VCaP (cell line): Measurements from ENCODE around the gene PCDHGB3.
"Not testable (repeated sequence)": the region's sequence is repeated elsewhere in the genome, so short reads cannot be mapped to it uniquely, and the experiment has no call there.

ENCODE experiments used
- H3K27ac ChIP-seq: fragments of 450-650 bp; 2 replicates; pipeline ENCODE4 v1.5.1; 2017
- CTCF ChIP-seq: fragments of 450-650 bp; conservative IDR thresholded peaks from 2 replicates; pipeline ENCODE4 v1.5.1; 2017; ENCODE audit warnings: mild to moderate bottlenecking, moderate library complexity

Gene PCDHGB3

GRCh38 chr5:141382469-141383294, 12.6 kb downstream of the PCDHGB3 start, which contains the start of gene PCDHGA7:
PCDHGA7 (plus strand) TSS chr5:141382742; CDS start chr5:141382900, 158 bp downstream.
- no peak for TF ChIP-seq CTCF
- no peak within 1 kb of the TSS for H3K27ac ChIP-seq

DNA sequence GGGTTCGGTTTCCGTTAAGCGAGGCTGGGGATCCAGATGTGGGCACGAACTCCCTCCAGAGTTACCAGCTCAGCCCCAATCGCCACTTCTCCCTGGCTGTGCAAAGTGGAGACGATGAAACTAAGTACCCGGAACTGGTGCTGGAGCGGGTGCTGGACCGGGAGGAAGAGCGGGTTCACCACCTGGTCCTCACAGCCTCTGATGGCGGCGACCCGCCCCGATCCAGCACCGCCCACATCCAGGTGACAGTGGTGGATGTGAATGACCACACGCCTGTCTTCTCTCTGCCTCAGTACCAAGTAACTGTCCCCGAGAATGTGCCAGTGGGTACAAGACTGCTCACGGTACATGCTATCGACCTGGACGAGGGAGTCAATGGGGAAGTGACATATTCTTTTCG, 13.3 kb downstream of the PCDHGB3 start:
- no peak for TF ChIP-seq CTCF
- H3K27ac ChIP-seq = no peak overlapping the region

DNA sequence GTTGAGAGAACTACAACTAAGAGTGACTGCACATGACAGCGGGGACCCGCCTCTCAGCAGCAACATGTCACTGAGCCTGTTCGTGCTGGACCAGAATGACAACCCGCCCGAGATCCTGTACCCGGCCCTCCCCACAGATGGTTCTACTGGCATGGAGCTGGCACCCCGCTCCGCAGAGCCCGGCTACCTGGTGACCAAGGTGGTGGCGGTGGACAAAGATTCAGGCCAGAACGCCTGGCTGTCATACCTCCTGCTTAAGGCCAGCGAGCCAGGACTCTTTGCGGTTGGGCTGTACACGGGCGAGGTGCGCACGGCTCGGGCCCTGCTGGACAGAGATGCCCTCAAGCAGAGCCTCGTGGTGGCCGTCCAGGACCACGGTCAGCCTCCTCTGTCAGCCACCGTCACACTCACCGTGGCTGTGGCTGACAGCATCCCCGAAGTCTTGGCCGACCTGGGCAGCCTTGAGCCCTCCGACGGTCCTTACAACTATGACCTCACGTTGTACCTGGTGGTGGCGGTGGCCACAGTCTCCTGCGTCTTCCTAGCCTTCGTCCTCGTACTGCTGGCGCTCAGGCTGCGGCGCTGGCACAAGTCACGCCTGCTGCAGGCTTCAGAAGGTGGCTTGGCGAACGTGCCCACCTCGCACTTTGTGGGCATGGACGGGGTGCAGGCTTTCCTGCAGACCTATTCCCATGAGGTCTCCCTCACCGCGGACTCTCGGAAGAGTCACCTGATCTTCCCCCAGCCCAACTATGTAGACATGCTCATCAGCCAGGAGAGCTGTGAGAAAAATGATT, 14.6 kb downstream of the PCDHGB3 start:
- H3K27ac ChIP-seq = no peak overlapping the region
- no peak for TF ChIP-seq CTCF

- H3K27ac ChIP-seq = not testable (repeated sequence)
- TF ChIP-seq CTCF = peak; percentile 85
These were observed 17.7 kb downstream of the PCDHGB3 start, which contains the start of gene PCDHGB4 for GRCh38 chr5:141387557-141388311. PCDHGB4 (plus strand) TSS chr5:141387698; CDS start chr5:141387885, 187 bp downstream.

GRCh38 chr5:141388661-141389060, 18.6 kb downstream of the PCDHGB3 start:
- no peak overlapping the region for H3K27ac ChIP-seq
- TF ChIP-seq CTCF = no peak

DNA sequence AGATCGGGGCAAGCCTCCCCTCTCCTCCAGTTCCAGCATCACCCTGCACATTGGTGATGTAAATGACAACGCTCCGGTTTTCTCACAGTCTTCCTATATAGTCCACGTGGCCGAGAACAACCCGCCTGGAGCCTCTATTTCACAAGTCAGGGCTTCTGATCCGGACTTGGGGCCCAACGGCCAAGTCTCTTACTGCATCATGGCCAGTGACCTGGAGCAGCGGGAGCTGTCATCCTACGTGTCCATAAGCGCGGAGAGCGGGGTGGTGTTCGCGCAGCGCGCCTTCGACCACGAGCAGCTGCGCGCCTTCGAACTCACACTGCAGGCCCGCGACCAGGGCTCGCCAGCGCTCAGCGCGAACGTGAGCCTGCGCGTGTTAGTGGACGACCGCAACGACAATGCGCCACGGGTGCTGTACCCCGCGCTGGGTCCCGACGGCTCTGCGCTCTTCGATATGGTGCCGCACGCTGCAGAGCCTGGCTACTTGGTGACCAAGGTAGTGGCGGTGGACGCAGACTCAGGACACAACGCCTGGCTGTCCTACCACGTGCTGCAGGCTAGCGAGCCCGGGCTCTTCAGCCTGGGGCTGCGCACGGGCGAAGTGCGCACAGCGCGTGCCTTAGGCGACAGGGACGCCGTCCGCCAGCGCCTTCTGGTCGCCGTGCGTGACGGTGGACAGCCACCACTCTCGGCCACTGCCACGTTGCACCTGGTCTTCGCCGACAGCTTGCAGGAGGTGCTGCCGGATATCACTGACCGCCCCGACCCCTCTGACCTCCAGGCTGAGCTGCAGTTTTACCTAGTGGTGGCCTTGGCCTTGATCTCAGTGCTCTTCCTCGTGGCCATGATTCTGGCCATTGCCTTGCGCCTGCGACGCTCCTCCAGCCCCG, 19.4 kb downstream of the PCDHGB3 start:
- no peak overlapping the region for H3K27ac ChIP-seq
- TF ChIP-seq CTCF = no peak
